ENCODE measurements around the gene GRID1.

GRCh38 chr10:86242761-86243160, 123.8 kb downstream of the GRID1 start:
- no peak for TF ChIP-seq CTCF (optimal IDR thresholded peaks at IDR 0.05 in 1 of 3, IDR thresholded peaks at IDR 0.05 in 1 of 3, conservative IDR thresholded peaks at IDR 0.05 in 1 of 3; ENCODE audit: extremely low read depth in 1 of 3, insufficient read depth in 2 of 3, low read length in 3 of 3)
- TF ChIP-seq EZH2 (IDR thresholded peaks at IDR 0.05; ENCODE audit: low read length), result no peak
